Gastroesophageal sphincter (tissue), 4 donors: ENCODE results near the gene SATB2. TPM values are rescaled to one million over a fixed set of nuclear protein-coding genes. Genes with fewer than 3 reads are reported as not detected.

Source experiments
- ATAC-seq: fragments of 150-250 bp; one replicate; pipeline ENCODE4 v1.9.1; 2016; ENCODE audit warnings: mild to moderate bottlenecking, moderate library complexity
- H3K27ac ChIP-seq, 4 donors: fragments of 200-600 bp; sonication (generic) in 3 of 4; 1 replicate in 3 of 4; 2 replicates in 1 of 4; pipeline ENCODE4 v1.5.1; 2016 to 2019
- H3K27me3 ChIP-seq: fragments of 200-600 bp; sonication (generic); one replicate; pipeline ENCODE4 v1.5.1; 2019
- H3K36me3 ChIP-seq, 2 donors: fragments of 200-600 bp; sonication (generic); one replicate each; pipeline ENCODE4 v1.5.1; 2019; ENCODE audit warnings: control low read depth in 1 of 2
- H3K4me1 ChIP-seq, 3 donors: fragments of 200-600 bp; sonication (generic); 1 replicate in 2 of 3; 2 replicates in 1 of 3; pipeline ENCODE4 v1.5.1; 2016 to 2019; ENCODE audit warnings: control low read depth in 2 of 3
- H3K4me3 ChIP-seq, 2 donors: fragments of 200-600 bp; sonication (generic); one replicate each; pipeline ENCODE4 v1.5.1; 2019; ENCODE audit warnings: mild to moderate bottlenecking in 1 of 2, moderate library complexity in 1 of 2
- H3K9me3 ChIP-seq, 3 donors: fragments of 200-600 bp; sonication (generic); one replicate each; pipeline ENCODE4 v1.5.1; 2017 to 2019; ENCODE audit warnings: control low read depth in 2 of 3
- EP300 ChIP-seq: sonication (generic); formaldehyde crosslinking; IDR thresholded peaks from one replicate; pipeline ENCODE4 v1.6.1; 2017; ENCODE audit warnings: antibody characterized with exemption, mild to moderate bottlenecking
- POLR2A ChIP-seq, 2 donors: fragments of 450-650 bp; IDR thresholded peaks; one replicate each; pipeline ENCODE4 v1.6.1; 2017; ENCODE audit warnings: antibody characterized with exemption in 2 of 2, mild to moderate bottlenecking in 2 of 2, moderate library complexity in 1 of 2
- POLR2AphosphoS5 ChIP-seq: sonication (generic); formaldehyde crosslinking; IDR thresholded peaks from one replicate; pipeline ENCODE4 v1.6.1; 2017; ENCODE audit warnings: antibody characterized with exemption
- whole genome bisulfite sequencing, 2 donors: methylation state at CpG; one replicate each; pipeline ENCODE4 v1.1.5; 2018; ENCODE audit warnings: low coverage in 1 of 2; 5-methylcytosine and 5-hydroxymethylcytosine counted together
- total RNA-seq, 4 donors: library from RNA; depleted of rRNA; stranded (reverse); fragments of >200 nt; gene quantifications; one replicate each; pipeline ENCODE4 v1.1.0, GENCODE V29; 2016
- TF ChIP-seq, protein P1 (sequence below), 4 experiments: fragments of 200-600 bp in 2 of 4; fragments of 450-650 bp in 2 of 4; sonication (generic) in 1 of 4; IDR thresholded peaks; one replicate each; pipeline ENCODE4 v1.5.1; 2017 to 2019; ENCODE audit warnings: antibody characterized with exemption in 4 of 4, mild to moderate bottlenecking in 2 of 4, moderate library complexity in 2 of 4

SATB2 gene
- total RNA-seq, 4 donors from 2014 or later, result 2.2 to 6.7 (median 3.4) TPM

DNA sequence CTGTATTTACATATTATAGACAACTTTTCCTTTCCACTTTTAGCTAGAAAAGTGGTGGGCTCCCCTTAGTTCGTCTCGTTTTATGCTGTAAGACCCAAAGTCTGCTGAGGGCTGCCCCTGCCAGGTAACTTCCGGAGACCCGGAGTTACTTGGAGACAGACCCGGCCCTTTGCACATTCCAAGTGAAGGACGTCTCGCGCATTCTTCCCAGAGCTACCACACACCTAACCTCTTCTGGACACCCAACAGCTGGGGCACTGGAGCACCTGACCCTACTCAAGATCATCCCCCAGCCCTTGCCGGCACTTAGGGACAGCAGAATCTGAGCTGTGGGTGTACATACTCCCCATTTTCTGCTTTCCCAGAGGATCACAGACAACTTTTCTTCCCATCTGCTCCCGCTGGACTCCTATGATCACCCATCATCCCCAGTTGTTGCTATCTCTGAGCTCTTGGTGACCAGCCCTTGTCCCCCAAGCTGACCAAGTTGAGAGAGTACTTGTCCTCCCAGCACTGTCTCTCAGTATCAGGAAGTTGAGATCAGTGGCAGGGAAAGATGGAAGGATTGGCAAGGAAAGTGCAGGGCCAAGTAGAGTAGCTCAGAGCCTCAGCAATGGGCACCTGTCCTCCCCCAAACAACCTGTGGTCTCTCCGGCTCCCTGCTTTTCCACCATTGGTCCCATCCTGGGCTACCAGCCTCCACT, 8.4 kb upstream of the SATB2 start:
- Histone ChIP-seq H3K27me3 (peaks cover 100% of the 10 kb centered on the region), H3K36me3 (no peaks in the 10 kb centered on the region), H3K27ac (no peak overlapping the region), H3K9me3 (no peaks in the 10 kb centered on the region), H3K4me1 (peaks cover 0 to 72% (median 20%) of the 10 kb centered on the region in 3 donors), H3K4me3 (no peak overlapping the region)
- no peak for ATAC-seq
- TF ChIP-seq EP300, result no peak
- no peak for TF ChIP-seq POLR2AphosphoS5
- TF ChIP-seq POLR2A (IDR thresholded peaks at IDR 0.05), result no peak
- TF ChIP-seq, protein P1, sequence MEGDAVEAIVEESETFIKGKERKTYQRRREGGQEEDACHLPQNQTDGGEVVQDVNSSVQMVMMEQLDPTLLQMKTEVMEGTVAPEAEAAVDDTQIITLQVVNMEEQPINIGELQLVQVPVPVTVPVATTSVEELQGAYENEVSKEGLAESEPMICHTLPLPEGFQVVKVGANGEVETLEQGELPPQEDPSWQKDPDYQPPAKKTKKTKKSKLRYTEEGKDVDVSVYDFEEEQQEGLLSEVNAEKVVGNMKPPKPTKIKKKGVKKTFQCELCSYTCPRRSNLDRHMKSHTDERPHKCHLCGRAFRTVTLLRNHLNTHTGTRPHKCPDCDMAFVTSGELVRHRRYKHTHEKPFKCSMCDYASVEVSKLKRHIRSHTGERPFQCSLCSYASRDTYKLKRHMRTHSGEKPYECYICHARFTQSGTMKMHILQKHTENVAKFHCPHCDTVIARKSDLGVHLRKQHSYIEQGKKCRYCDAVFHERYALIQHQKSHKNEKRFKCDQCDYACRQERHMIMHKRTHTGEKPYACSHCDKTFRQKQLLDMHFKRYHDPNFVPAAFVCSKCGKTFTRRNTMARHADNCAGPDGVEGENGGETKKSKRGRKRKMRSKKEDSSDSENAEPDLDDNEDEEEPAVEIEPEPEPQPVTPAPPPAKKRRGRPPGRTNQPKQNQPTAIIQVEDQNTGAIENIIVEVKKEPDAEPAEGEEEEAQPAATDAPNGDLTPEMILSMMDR (IDR thresholded peaks at IDR 0.05), result no peak
- WGBS, 2 donors, result 25 to 28% methylated on average over 2 to 8 of the region's 11 CpGs

DNA sequence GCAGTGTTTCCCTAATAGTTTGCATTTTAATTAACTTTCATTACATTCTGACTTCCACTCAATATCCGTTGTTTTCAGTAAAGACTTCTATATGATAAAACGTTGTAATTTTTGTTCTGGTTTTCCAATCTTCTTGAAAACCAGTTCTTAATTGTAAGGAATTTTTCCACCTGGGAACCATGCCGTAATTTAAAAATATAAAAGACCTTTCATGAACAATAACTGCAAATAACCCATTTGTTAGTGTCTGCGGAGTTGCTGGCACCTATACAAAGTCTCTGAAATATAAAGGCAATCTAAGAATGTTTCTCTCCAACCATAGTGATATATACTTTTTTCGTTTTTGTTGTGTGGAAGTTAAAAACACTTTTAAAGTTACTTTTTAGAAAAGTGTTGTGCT, 7.7 kb upstream of the SATB2 start:
- 17 to 29% methylated on average over 5 of the region's 5 CpGs for WGBS, 2 donors
- H3K9me3 ChIP-seq, result no peaks in the 10 kb centered on the region
- H3K27me3 ChIP-seq, result peaks cover 100% of the 10 kb centered on the region
- no peak overlapping the region for H3K4me3 ChIP-seq
- H3K4me1 ChIP-seq, result peaks cover 0 to 65% (median 18%) of the 10 kb centered on the region in 3 donors
- no peak for TF ChIP-seq EP300
- TF ChIP-seq POLR2AphosphoS5, result no peak
- no peak for TF ChIP-seq POLR2A (IDR thresholded peaks at IDR 0.05)
- TF ChIP-seq, protein P1 (IDR thresholded peaks at IDR 0.05), result no peak
- no peak for ATAC-seq
- no peaks in the 10 kb centered on the region for H3K36me3 ChIP-seq
- H3K27ac ChIP-seq, result no peak overlapping the region

DNA sequence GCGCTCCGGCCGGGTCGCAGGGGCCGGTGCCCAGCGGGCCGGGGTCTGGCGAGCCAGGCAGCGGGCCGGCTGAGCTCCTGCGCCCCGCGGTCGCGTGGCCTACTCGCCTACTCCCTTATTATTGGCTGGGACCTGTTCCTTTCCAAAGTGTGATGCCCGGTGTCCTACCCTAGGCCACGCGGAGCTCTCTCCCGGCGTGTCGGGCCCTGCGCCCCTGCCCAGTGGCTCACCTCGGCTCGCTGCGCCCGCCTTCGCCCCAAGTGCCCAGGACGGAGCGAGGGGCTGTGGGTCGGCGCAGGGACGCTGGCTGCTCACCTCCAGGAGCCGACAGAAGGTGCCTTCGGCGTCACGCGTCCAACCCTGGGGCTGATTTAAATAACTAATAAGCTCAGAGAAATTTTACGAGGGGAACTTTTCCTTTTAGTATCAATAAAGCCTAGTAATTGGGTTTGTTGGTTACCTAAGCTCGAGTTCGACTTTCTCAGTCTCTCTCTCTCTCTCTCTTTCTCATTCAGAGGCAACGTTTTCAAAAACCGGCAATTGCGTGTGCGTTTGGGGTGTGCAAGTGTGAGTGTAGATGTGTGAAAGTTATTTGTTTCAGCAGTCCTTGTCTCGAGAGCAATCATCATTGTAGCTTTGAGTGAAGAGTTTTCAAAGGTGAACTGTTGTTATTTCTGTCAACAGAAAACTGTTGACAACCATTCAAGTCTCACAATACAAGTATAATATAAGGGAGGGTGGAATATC, 7.0 kb upstream of the SATB2 start:
- Histone ChIP-seq H3K36me3 (no peaks in the 10 kb centered on the region), H3K27me3 (peaks cover 99% of the 10 kb centered on the region), H3K4me1 (peaks cover 0 to 65% (median 18%) of the 10 kb centered on the region in 3 donors), H3K4me3 (peak overlapping the region in 1 of 2 donors; percentile 49), H3K27ac (no peak overlapping the region), H3K9me3 (no peaks in the 10 kb centered on the region)
- no peak for ATAC-seq
- TF ChIP-seq POLR2A (IDR thresholded peaks at IDR 0.05) (no peak), EP300 (no peak), POLR2AphosphoS5 (no peak)
- TF ChIP-seq, protein P1 (IDR thresholded peaks at IDR 0.05), result no peak
- WGBS, 2 donors, result 9 to 12% methylated on average over 7 to 12 of the region's 46 CpGs

DNA sequence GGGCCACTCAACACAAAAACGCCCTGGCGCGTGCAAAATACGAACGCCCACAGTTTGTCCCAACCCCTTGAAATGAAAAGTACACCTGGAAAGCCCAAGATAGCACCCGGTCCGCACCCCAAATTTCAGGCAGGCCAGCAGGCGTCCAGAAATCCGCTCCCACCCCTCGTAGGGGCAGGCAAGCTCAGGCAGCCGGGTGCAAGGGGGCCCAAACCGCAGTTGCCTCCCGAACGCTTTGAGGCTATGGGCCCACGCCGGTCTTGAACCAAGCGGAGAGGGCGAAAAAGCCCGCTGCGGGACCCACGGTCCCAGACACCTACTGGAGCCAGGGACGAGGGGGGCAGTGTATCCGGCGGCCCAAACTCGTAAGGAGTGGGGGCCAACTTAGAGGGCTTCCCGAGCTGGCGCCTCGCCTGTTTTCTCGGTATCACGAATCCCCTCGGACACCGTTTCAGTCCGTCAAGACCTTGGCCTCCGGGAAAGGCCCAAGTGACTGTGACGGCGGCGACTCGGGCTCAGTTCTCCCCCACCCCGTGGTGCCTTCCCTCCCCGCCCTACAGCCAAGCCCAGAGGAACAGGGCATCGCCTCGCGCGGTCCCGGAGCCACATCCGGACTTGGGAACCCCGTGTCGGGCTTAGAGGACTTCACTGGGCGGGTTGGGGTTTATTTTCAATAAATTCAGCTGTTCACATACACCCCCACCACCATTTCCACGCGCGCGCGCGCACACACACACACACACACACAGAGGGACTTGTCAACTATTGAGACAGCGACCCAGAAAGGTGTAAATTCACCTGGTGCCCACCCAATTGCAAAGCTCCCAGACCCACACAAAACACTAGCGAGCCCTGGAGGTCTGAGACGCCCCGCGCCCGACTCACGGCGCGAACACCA, 6.2 kb upstream of the SATB2 start:
- WGBS, 2 donors, result 1% methylated on average over 9 of the region's 64 CpGs; no CpG with 5 or more reads in 1 of the 2 donors
- Histone ChIP-seq H3K27me3 (peaks cover 91% of the 10 kb centered on the region), H3K9me3 (no peaks in the 10 kb centered on the region), H3K27ac (no peak overlapping the region), H3K4me1 (peaks cover 0 to 59% (median 18%) of the 10 kb centered on the region in 3 donors), H3K36me3 (no peaks in the 10 kb centered on the region), H3K4me3 (peak overlapping the region in 1 of 2 donors; percentile 49)
- TF ChIP-seq POLR2A (IDR thresholded peaks at IDR 0.05), result no peak
- TF ChIP-seq, protein P1 (IDR thresholded peaks at IDR 0.05), result peak in 1 of 4 experiments; percentile 6
- no peak for ATAC-seq
